WERI-Rb-1 (cell line): Measurements from ENCODE around the gene LRP2.

ENCODE experiments used
- DNase-seq: peaks from one replicate; pipeline ENCODE4 v3.0.0-alpha.2; 2020
- H3K27ac ChIP-seq: fragments of 250-450 bp; sonication (Bioruptor Pico); 2 replicates; pipeline ENCODE4 v1.5.1; 2020; ENCODE audit warnings: mild to moderate bottlenecking, moderate library complexity
- H3K27me3 ChIP-seq: fragments of 250-450 bp; sonication (Bioruptor Pico); 2 replicates; pipeline ENCODE4 v1.5.1; 2021; ENCODE audit warnings: mild to moderate bottlenecking, low read depth, moderate library complexity; ENCODE audit not compliant: insufficient read depth, severe bottlenecking
- H3K36me3 ChIP-seq: fragments of 250-450 bp; sonication (Bioruptor Pico); 2 replicates; pipeline ENCODE4 v1.5.1; 2020; ENCODE audit warnings: mild to moderate bottlenecking, moderate library complexity
- H3K4me3 ChIP-seq: 2 replicates; pipeline ENCODE4 v1.5.1; 2011; ENCODE audit warnings: low read depth, mild to moderate bottlenecking, control low read depth, low read length
- H3K9me3 ChIP-seq: fragments of 250-450 bp; sonication (Bioruptor Pico); 2 replicates; pipeline ENCODE4 v1.5.1; 2021; ENCODE audit warnings: mild to moderate bottlenecking, moderate library complexity; ENCODE audit not compliant: severe bottlenecking
- TF ChIP-seq, protein P1 (sequence below): IDR thresholded peaks from 2 replicates; pipeline ENCODE4 v1.5.1; 2011; ENCODE audit warnings: low read depth, mild to moderate bottlenecking, control low read depth, inconsistent platforms, low read length

Gene LRP2

DNA sequence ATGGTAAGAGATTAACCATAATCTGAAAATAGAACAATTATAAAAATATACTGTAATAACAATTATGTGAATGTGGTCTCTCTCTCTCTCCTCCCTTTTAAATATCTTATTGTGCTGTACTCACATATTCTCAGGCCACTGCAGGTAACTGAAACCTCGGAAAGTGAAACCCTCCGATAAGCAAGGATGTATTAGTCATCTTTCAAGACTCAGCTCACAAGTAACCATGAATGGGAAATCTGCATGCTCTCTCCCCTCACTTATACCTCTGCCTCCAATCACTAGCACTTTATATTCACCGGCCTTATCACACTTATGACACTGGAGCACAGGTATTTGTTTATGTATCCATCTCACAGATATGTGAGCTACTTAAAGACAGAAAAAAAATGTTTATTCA lies 139.7 kb downstream of the LRP2 start:
- DNase-seq, result no peak
- Histone ChIP-seq H3K36me3 (no peaks in the 10 kb centered on the region), H3K27ac (no peak overlapping the region), H3K9me3 (no peaks in the 10 kb centered on the region), H3K27me3 (peaks cover 14% of the 10 kb centered on the region), H3K4me3 (no peak overlapping the region)
- TF ChIP-seq, protein P1, sequence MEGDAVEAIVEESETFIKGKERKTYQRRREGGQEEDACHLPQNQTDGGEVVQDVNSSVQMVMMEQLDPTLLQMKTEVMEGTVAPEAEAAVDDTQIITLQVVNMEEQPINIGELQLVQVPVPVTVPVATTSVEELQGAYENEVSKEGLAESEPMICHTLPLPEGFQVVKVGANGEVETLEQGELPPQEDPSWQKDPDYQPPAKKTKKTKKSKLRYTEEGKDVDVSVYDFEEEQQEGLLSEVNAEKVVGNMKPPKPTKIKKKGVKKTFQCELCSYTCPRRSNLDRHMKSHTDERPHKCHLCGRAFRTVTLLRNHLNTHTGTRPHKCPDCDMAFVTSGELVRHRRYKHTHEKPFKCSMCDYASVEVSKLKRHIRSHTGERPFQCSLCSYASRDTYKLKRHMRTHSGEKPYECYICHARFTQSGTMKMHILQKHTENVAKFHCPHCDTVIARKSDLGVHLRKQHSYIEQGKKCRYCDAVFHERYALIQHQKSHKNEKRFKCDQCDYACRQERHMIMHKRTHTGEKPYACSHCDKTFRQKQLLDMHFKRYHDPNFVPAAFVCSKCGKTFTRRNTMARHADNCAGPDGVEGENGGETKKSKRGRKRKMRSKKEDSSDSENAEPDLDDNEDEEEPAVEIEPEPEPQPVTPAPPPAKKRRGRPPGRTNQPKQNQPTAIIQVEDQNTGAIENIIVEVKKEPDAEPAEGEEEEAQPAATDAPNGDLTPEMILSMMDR, result no peak

DNA sequence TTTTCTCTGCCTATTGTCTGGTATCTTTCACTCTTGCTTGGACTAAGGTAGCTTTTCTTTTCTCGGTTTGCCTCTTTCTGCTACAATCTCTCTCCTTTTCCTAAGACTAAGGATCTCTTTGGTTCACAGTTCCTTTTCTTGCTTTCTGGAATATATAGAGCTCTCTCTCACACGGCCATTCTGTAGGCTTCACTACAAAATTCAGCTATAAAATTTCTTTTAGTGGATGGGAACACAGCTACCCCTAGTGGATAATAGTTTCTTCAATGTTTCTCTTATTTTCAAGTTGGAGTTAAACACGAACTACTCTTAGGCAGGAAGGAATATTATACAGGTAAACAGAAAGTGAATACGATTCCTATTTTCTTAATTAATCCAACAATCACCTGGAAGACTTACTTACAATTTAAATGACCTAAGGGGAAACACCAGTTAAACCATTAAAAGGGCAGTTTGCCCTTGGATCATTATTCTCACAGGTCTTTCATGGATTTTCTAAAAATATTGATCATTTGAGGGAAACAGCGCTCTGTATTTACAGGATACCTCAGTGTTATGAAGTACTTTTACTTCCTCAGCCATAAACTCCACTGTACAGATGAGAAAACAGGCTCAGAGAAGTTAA lies 140.5 kb downstream of the LRP2 start:
- no peak overlapping the region for H3K4me3 ChIP-seq
- no peak for DNase-seq
- H3K27ac ChIP-seq, result no peak overlapping the region
- H3K27me3 ChIP-seq, result peaks cover 14% of the 10 kb centered on the region
- H3K9me3 ChIP-seq, result no peaks in the 10 kb centered on the region
- H3K36me3 ChIP-seq, result no peaks in the 10 kb centered on the region
- TF ChIP-seq, protein P1, result no peak

DNA sequence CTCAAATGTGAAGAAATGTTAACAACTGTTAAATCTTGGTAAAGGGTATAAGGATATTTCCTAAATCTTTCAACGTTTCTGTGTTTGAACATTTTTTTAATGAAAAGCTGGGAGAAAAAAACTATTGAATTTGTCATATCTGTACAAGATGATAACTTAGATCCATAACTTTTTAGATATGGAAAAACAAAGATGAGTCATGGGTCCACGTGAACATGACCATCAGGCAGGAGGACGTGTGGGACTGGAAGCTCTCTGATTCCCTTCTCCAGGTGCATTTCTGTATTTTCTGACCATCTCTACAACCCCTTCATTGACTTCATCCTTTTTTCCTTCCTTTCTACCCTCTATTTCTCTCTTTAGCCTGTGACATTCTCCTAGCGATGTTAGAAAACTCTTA lies 151.4 kb downstream of the LRP2 start:
- Histone ChIP-seq H3K27ac (no peak overlapping the region), H3K4me3 (no peak overlapping the region), H3K27me3 (peaks cover 24% of the 10 kb centered on the region), H3K9me3 (no peaks in the 10 kb centered on the region), H3K36me3 (no peaks in the 10 kb centered on the region)
- no peak for DNase-seq
- TF ChIP-seq, protein P1, result no peak

DNA sequence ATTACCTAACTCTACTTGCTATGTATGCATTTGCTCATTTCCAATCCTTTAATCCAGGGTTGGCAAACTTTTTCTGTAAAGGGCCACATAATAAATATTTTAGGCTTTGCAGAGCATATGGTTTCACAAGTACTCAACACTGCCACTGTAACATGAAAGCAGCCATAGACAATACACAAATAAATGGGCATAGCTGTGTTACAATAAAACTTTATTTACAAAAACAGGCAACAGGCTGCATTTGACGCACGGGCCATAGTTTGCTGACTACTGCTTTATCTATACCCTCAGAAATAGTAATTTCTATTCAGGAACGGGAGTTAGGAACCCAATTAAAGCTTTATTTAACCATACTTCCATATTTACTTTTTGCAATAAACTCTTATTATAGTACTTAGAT lies 154.3 kb downstream of the LRP2 start:
- H3K27me3 ChIP-seq, result peaks cover 18% of the 10 kb centered on the region
- H3K27ac ChIP-seq, result no peak overlapping the region
- no peaks in the 10 kb centered on the region for H3K9me3 ChIP-seq
- TF ChIP-seq, protein P1, result no peak
- DNase-seq, result no peak
- H3K4me3 ChIP-seq, result no peak overlapping the region
- H3K36me3 ChIP-seq, result no peaks in the 10 kb centered on the region

DNA sequence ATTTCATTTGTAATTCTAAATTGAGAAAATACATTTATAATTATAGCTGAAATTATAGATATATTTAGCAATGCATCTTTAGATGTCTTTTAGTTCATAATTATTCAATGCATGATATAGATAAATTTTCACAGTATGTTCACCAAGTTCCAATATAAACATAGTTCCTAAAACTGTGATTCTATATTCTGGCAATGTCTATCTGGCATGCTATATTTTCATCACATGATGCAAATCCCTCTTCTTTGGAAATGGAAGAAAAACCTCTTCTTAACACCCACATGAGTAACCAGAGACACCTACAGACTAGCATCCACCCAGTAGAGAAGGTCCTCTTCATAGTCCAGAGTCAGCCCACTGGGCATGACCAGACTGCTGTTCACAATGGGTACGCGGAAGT lies 157.2 kb downstream of the LRP2 start:
- TF ChIP-seq, protein P1, result no peak
- peaks cover 22% of the 10 kb centered on the region for H3K27me3 ChIP-seq
- H3K27ac ChIP-seq, result no peak overlapping the region
- no peaks in the 10 kb centered on the region for H3K9me3 ChIP-seq
- H3K4me3 ChIP-seq, result no peak overlapping the region
- no peak for DNase-seq
- no peaks in the 10 kb centered on the region for H3K36me3 ChIP-seq

DNA sequence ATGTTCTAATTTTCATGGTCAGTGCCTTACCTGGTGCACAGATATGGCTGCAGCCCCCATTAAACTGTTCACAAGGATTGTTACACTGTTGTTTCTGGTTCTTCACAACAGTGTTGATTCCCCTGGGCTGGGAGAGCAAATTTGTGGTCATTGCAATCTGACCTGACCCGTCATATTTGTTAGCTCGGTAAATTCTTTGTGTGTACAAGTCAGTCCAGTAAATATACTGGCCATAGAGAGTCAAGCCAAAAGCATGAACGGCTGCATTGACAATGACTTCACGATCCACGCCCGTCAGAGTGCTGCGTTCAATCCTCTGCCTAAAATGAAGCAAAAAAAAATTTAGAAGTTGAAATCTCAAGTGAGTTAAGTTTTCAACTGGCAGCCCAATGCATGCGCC lies 158.4 kb downstream of the LRP2 start:
- Histone ChIP-seq H3K4me3 (no peak overlapping the region), H3K27me3 (peaks cover 20% of the 10 kb centered on the region), H3K36me3 (no peaks in the 10 kb centered on the region), H3K27ac (no peak overlapping the region), H3K9me3 (no peaks in the 10 kb centered on the region)
- DNase-seq, result no peak
- TF ChIP-seq, protein P1, result no peak
